Measurements from ENCODE around the gene CFAP61. TPM values are rescaled to one million over a fixed set of nuclear protein-coding genes. Genes with fewer than 3 reads are reported as not detected.

CFAP61 gene
- total RNA-seq, 1 experiment from 2014 or later = 0.28 TPM

DNA sequence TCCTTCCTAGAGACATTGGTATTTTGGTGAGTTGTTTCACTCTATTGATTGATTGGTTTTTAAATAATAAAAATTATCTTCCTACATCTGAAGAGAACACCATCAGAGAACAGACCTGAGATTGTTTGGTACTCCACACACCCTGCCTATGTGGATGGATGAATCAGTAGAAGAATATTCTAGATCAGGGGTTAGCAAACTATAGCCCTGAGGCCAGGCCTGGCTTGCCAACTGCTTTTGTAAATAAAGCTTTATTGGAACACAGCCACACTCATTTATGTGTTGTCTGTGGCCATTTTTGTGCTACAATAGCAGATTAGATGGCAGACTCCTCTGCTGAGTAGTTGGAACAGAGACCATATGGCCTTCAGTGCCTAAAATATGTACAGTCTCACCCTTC, 176.0 kb downstream of the CFAP61 start:
- Histone ChIP-seq H3K27me3 (ENCODE audit: control insufficient read depth, insufficient read depth, low read length) (peaks cover under 1% of the 10 kb centered on the region), H3K4me3 (ENCODE audit: low read depth in 2 of 2, low read length in 2 of 2) (no peak overlapping the region), H3K9me3 (ENCODE audit: control insufficient read depth, insufficient read depth, low read depth, low read length) (no peaks in the 10 kb centered on the region), H3K4me1 (ENCODE audit: control insufficient read depth, insufficient read depth, low read length) (no peaks in the 10 kb centered on the region), H3K36me3 (ENCODE audit: control insufficient read depth, insufficient read depth, low read length) (no peaks in the 10 kb centered on the region), H3K27ac (ENCODE audit: low read length) (no peak overlapping the region)
- BruUV-seq (replicated peaks) = no TSS peak
- no peak for TF ChIP-seq TCF7L2 (IDR thresholded peaks at IDR 0.05; ENCODE audit: low read depth, low read length)
- no peak for TF ChIP-seq REST (IDR thresholded peaks at IDR 0.05; ENCODE audit: insufficient read depth in 1 of 2, low read depth in 2 of 2, low read length in 1 of 2)
- TF ChIP-seq, protein P1, sequence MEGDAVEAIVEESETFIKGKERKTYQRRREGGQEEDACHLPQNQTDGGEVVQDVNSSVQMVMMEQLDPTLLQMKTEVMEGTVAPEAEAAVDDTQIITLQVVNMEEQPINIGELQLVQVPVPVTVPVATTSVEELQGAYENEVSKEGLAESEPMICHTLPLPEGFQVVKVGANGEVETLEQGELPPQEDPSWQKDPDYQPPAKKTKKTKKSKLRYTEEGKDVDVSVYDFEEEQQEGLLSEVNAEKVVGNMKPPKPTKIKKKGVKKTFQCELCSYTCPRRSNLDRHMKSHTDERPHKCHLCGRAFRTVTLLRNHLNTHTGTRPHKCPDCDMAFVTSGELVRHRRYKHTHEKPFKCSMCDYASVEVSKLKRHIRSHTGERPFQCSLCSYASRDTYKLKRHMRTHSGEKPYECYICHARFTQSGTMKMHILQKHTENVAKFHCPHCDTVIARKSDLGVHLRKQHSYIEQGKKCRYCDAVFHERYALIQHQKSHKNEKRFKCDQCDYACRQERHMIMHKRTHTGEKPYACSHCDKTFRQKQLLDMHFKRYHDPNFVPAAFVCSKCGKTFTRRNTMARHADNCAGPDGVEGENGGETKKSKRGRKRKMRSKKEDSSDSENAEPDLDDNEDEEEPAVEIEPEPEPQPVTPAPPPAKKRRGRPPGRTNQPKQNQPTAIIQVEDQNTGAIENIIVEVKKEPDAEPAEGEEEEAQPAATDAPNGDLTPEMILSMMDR (IDR thresholded peaks at IDR 0.05) = no peak
- TF ChIP-seq SIN3A (IDR thresholded peaks at IDR 0.05; ENCODE audit: borderline replicate concordance, insufficient read depth, low read depth, low read length) = no peak
- no peak for TF ChIP-seq POLR2AphosphoS5 (IDR thresholded peaks at IDR 0.05; ENCODE audit: low read depth, low read length)
- intact Hi-C loops (cut with micrococcal nuclease; ENCODE audit: unreplicated experiment) = no loop called here
- in situ Hi-C loops (cut with HindIII; ENCODE audit: low pct_unique_long_range_greater_than_20kb, low sequenced_read_pairs) = no loop called here
- ChIA-PET POLR2A (no interaction called here), CTCF (no interaction called here)
- ATAC-seq = no peak
- DNase-seq (ENCODE audit: low read depth, low spot score) = no peak

DNA sequence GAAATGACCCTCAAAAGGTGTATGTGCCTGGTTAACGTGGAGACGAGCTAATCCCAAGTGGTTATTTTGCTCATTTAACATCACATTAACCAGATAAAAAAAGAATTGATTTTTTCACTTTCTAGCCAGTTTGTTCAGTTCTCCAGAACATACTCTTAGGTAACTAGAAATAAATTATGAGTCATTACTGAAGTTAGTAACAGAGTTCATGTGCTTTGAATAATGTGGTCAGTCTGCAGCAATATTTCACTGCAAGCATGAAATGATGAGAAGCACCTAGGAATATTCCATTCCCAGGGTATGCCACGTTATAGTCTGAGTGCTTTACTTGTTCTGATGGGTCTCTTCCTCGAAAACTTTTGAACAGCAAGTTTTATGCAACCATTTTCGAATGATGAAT, 177.3 kb downstream of the CFAP61 start:
- no peak for ATAC-seq
- H3K9me3 ChIP-seq (ENCODE audit: control insufficient read depth, insufficient read depth, low read depth, low read length) = no peaks in the 10 kb centered on the region
- in situ Hi-C loops (cut with HindIII; ENCODE audit: low pct_unique_long_range_greater_than_20kb, low sequenced_read_pairs) (no loop called here), intact Hi-C loops (cut with micrococcal nuclease; ENCODE audit: unreplicated experiment) (no loop called here)
- no peaks in the 10 kb centered on the region for H3K36me3 ChIP-seq (ENCODE audit: control insufficient read depth, insufficient read depth, low read length)
- H3K27me3 ChIP-seq (ENCODE audit: control insufficient read depth, insufficient read depth, low read length) = no peaks in the 10 kb centered on the region
- CTCF ChIA-PET = no interaction called here
- H3K4me3 ChIP-seq (ENCODE audit: low read depth in 2 of 2, low read length in 2 of 2) = no peak overlapping the region
- H3K4me1 ChIP-seq (ENCODE audit: control insufficient read depth, insufficient read depth, low read length) = no peaks in the 10 kb centered on the region
- BruUV-seq (replicated peaks) = no TSS peak
- TF ChIP-seq REST (IDR thresholded peaks at IDR 0.05; ENCODE audit: insufficient read depth in 1 of 2, low read depth in 2 of 2, low read length in 1 of 2) = no peak
- TF ChIP-seq, protein P1 (IDR thresholded peaks at IDR 0.05) = no peak
- no peak for TF ChIP-seq SIN3A (IDR thresholded peaks at IDR 0.05; ENCODE audit: borderline replicate concordance, insufficient read depth, low read depth, low read length)
- no peak for TF ChIP-seq TCF7L2 (IDR thresholded peaks at IDR 0.05; ENCODE audit: low read depth, low read length)
- POLR2A ChIA-PET = no interaction called here
- no peak overlapping the region for H3K27ac ChIP-seq (ENCODE audit: low read length)
- no peak for DNase-seq (ENCODE audit: low read depth, low spot score)
